B cell (primary cell): ENCODE data around the gene FZD1. TPM values are rescaled to one million over a fixed set of nuclear protein-coding genes. Genes with fewer than 3 reads are reported as not detected.

ENCODE experiments used
- ATAC-seq: fragments of 200-7000 bp; cut with Tn5 transposase; one replicate; pipeline ENCODE4 v1.10.0; 2021; ENCODE audit warnings: low read depth, mild to moderate bottlenecking, moderate number of reproducible peaks, moderate library complexity
- CTCF ChIA-PET: fragments of 350-600 bp; sonication (Branson Sonifier 250); formaldehyde crosslinking; loops from one replicate; lab custom pipeline; 2021; ENCODE audit warnings: antibody characterized with exemption, inconsistent platforms; lab: Charles Lee
- POLR2A ChIA-PET: fragments of 350-600 bp; sonication (Branson Sonifier 250); formaldehyde crosslinking; loops from one replicate; lab custom pipeline; 2021; ENCODE audit warnings: antibody characterized with exemption; lab: Charles Lee
- DNase-seq: peaks from one replicate; pipeline ENCODE4 v3.0.0; 2013
- H2AFZ ChIP-seq: 2 replicates; pipeline ENCODE4 v1.6.1; 2012; ENCODE audit warnings: mild to moderate bottlenecking, low read depth, low read length; ENCODE audit not compliant: insufficient read depth, poor library complexity, severe bottlenecking
- H3K27ac ChIP-seq, 2 donors: 1 replicate in 1 of 2; 2 replicates in 1 of 2; pipeline ENCODE4 v1.5.1; 2012 to 2013; ENCODE audit warnings: low read length in 2 of 2, mild to moderate bottlenecking in 2 of 2, moderate library complexity in 1 of 2
- H3K27me3 ChIP-seq, 4 experiments: fragments of 200-600 bp in 1 of 4; sonication (generic) in 1 of 4; replicated peaks in 1 of 4; 1 replicate in 2 of 4; 2 replicates in 2 of 4; pipeline versions ENCODE4 v1.6.1 to v1.7.0; 2013 to 2016; ENCODE audit warnings: low read length in 3 of 4, mild to moderate bottlenecking in 2 of 4, mixed read lengths in 1 of 4, moderate library complexity in 1 of 4; ENCODE audit not compliant: insufficient read depth in 4 of 4, control insufficient read depth in 3 of 4; ENCODE audit errors: control extremely low read depth in 1 of 4
- H3K36me3 ChIP-seq, 2 experiments: replicated peaks in 1 of 2; 1 replicate in 1 of 2; 2 replicates in 1 of 2; pipeline versions ENCODE4 v1.6.1 to v1.7.1; 2013; ENCODE audit warnings: low read length in 1 of 2; ENCODE audit not compliant: insufficient read depth in 2 of 2, control insufficient read depth in 1 of 2; ENCODE audit errors: control extremely low read depth in 1 of 2, extremely low read depth in 1 of 2
- H3K4me1 ChIP-seq, 2 donors: fragments of 200-600 bp in 1 of 2; sonication (generic) in 1 of 2; 1 replicate in 1 of 2; 2 replicates in 1 of 2; pipeline versions ENCODE4 v1.5.1 to v1.6.1; 2013 to 2017; ENCODE audit warnings: low read length in 2 of 2; ENCODE audit not compliant: control insufficient read depth in 2 of 2, insufficient read depth in 2 of 2
- H3K4me2 ChIP-seq: replicated peaks from 2 replicates; pipeline ENCODE3; 2012; ENCODE audit warnings: mild to moderate bottlenecking, low read depth, low read length; ENCODE audit not compliant: poor library complexity, severe bottlenecking
- H3K4me3 ChIP-seq, 5 experiments: fragments of 200-600 bp in 1 of 5; sonication (generic) in 1 of 5; 1 replicate in 3 of 5; 2 replicates in 2 of 5; pipeline versions ENCODE4 v1.5.1 to v1.7.0; 2011 to 2016; ENCODE audit warnings: low read length in 4 of 5, mild to moderate bottlenecking in 4 of 5, low read depth in 2 of 5, control low read depth in 1 of 5, moderate library complexity in 1 of 5; ENCODE audit not compliant: insufficient read depth in 1 of 5; ENCODE audit errors: control extremely low read depth in 1 of 5, extremely low read depth in 1 of 5
- H3K79me2 ChIP-seq: fragments of 200-600 bp; sonication (generic); one replicate; pipeline ENCODE4 v1.6.0; 2016; ENCODE audit warnings: low read length; ENCODE audit not compliant: control insufficient read depth, insufficient read depth
- H3K9ac ChIP-seq: fragments of 200-600 bp; sonication (generic); 2 replicates; pipeline ENCODE4 v1.6.1; 2017; ENCODE audit warnings: mild to moderate bottlenecking, low read length, moderate library complexity
- H3K9me3 ChIP-seq, 3 donors: one replicate each; pipeline versions ENCODE4 v1.6.1 to v1.7.1; 2013; ENCODE audit warnings: low read length in 2 of 3; ENCODE audit not compliant: control insufficient read depth in 2 of 3, insufficient read depth in 1 of 3; ENCODE audit errors: control extremely low read depth in 1 of 3
- H4K20me1 ChIP-seq: 2 replicates; pipeline ENCODE4 v1.6.0; 2012; ENCODE audit warnings: mild to moderate bottlenecking, low read length; ENCODE audit not compliant: insufficient read depth, control insufficient read depth, poor library complexity, severe bottlenecking
- H3K27ac Mint-ChIP-seq: one replicate; pipeline ENCODE4 v1.8.0; 2021; ENCODE audit warnings: mixed read lengths
- H3K27me3 Mint-ChIP-seq: one replicate; pipeline ENCODE4 v1.8.0; 2021; ENCODE audit warnings: mixed read lengths
- H3K4me1 Mint-ChIP-seq: one replicate; pipeline ENCODE4 v1.8.0; 2021; ENCODE audit warnings: mixed read lengths
- H3K4me3 Mint-ChIP-seq: one replicate; pipeline ENCODE4 v1.8.0; 2021; ENCODE audit warnings: mixed read lengths
- H3K9me3 Mint-ChIP-seq: one replicate; pipeline ENCODE4 v1.8.0; 2022; ENCODE audit warnings: mixed read lengths; ENCODE audit not compliant: insufficient read depth
- EZH2 ChIP-seq: IDR thresholded peaks from 2 replicates; pipeline ENCODE4 v1.6.1; 2012; ENCODE audit warnings: borderline replicate concordance, low read depth, mild to moderate bottlenecking, moderate library complexity, low read length; ENCODE audit not compliant: insufficient read depth, poor library complexity, severe bottlenecking
- WGBS: methylation state at CpG from one replicate; pipeline ENCODE4 v1.1.5; 2013; ENCODE audit warnings: missing lambda C conversion rate; ENCODE audit not compliant: insufficient coverage; 5-methylcytosine and 5-hydroxymethylcytosine counted together
- intact Hi-C: fragments of 100-400 bp; cut with micrococcal nuclease; formaldehyde crosslinking; loops from one replicate; pipeline ENCODE4 v1.10.0; 2022
- polyA plus RNA-seq: library from polyadenylated mRNA; depleted of rRNA; stranded (reverse); fragments of >200 nt; gene quantifications from 2 replicates; pipeline ENCODE4 v1.2.3, GENCODE V29; 2012
- total RNA-seq, 2 donors: library from RNA; stranded (reverse); fragments of 120-200 nt in 1 of 2; gene quantifications; 1 replicate in 1 of 2; 2 replicates in 1 of 2; pipeline versions ENCODE4 v1.2.3 to v1.2.4, GENCODE V29; 2013 to 2022
- TF ChIP-seq, protein P1 (sequence below): fragments of 200-600 bp; IDR thresholded peaks from one replicate; pipeline ENCODE4 v1.8.0; 2022; ENCODE audit warnings: antibody characterized with exemption, mild to moderate bottlenecking

Gene FZD1
- total and polyA plus RNA-seq, 2 donors (not counting 1 experiment from before 2014, with no cell fraction given) = 0.15 to 0.49 TPM

DNA sequence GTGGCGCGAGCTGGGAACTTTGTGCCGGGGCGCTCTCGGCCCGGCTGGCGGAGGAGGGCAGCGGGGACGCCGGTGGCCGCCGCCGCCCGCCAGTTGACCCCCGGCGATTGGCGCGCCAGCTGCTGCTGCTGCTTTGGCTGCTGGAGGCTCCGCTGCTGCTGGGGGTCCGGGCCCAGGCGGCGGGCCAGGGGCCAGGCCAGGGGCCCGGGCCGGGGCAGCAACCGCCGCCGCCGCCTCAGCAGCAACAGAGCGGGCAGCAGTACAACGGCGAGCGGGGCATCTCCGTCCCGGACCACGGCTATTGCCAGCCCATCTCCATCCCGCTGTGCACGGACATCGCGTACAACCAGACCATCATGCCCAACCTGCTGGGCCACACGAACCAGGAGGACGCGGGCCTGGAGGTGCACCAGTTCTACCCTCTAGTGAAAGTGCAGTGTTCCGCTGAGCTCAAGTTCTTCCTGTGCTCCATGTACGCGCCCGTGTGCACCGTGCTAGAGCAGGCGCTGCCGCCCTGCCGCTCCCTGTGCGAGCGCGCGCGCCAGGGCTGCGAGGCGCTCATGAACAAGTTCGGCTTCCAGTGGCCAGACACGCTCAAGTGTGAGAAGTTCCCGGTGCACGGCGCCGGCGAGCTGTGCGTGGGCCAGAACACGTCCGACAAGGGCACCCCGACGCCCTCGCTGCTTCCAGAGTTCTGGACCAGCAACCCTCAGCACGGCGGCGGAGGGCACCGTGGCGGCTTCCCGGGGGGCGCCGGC, 870 bp downstream of the FZD1 start:
- H3K27ac ChIP-seq = no peak overlapping the region
- peak overlapping the region; percentile 98 for H3K4me2 ChIP-seq
- CTCF ChIA-PET = interaction anchor here (0.6 kb wide), 1 partner anchor 177 kb away, joined by 3 read pairs; no protein-coding TSS in a partner anchor
- Mint-ChIP-seq H3K4me1 (peaks cover 24% of the 10 kb centered on the region), H3K9me3 (no peaks in the 10 kb centered on the region), H3K27ac (no peak overlapping the region), H3K4me3 (peak overlapping the region; percentile 94), H3K27me3 (peaks cover 47% of the 10 kb centered on the region)
- POLR2A ChIA-PET = no interaction called here
- H3K79me2 ChIP-seq = no peaks in the 10 kb centered on the region
- peak; percentile 46 for DNase-seq
- peak overlapping the region; percentile 72 for H3K9ac ChIP-seq
- no peaks in the 10 kb centered on the region for H3K36me3 ChIP-seq
- H3K9me3 ChIP-seq = peaks cover 0 to 14% (median 0%) of the 10 kb centered on the region in 3 donors
- H2AFZ ChIP-seq = peak overlapping the region; percentile 91
- H4K20me1 ChIP-seq = no peaks in the 10 kb centered on the region
- intact Hi-C loops = loop anchor here (10.0 kb wide), 1 partner anchor 180 kb away; no protein-coding TSS in a partner anchor
- peaks cover 0 to 45% (median 27%) of the 10 kb centered on the region in 4 experiments for H3K27me3 ChIP-seq
- peaks cover 24 to 25% of the 10 kb centered on the region in 2 donors for H3K4me1 ChIP-seq
- H3K4me3 ChIP-seq = peak overlapping the region; percentile 41 to 76 (median 57)
- TF ChIP-seq, protein P1, sequence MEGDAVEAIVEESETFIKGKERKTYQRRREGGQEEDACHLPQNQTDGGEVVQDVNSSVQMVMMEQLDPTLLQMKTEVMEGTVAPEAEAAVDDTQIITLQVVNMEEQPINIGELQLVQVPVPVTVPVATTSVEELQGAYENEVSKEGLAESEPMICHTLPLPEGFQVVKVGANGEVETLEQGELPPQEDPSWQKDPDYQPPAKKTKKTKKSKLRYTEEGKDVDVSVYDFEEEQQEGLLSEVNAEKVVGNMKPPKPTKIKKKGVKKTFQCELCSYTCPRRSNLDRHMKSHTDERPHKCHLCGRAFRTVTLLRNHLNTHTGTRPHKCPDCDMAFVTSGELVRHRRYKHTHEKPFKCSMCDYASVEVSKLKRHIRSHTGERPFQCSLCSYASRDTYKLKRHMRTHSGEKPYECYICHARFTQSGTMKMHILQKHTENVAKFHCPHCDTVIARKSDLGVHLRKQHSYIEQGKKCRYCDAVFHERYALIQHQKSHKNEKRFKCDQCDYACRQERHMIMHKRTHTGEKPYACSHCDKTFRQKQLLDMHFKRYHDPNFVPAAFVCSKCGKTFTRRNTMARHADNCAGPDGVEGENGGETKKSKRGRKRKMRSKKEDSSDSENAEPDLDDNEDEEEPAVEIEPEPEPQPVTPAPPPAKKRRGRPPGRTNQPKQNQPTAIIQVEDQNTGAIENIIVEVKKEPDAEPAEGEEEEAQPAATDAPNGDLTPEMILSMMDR = no peak
- TF ChIP-seq EZH2 = no peak
- WGBS = under 1% methylated on average over 78 of the region's 78 CpGs
- peak; percentile 42 for ATAC-seq

DNA sequence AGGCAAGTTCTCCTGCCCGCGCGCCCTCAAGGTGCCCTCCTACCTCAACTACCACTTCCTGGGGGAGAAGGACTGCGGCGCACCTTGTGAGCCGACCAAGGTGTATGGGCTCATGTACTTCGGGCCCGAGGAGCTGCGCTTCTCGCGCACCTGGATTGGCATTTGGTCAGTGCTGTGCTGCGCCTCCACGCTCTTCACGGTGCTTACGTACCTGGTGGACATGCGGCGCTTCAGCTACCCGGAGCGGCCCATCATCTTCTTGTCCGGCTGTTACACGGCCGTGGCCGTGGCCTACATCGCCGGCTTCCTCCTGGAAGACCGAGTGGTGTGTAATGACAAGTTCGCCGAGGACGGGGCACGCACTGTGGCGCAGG, 1.4 kb downstream of the FZD1 start:
- Mint-ChIP-seq H3K27ac (no peak overlapping the region), H3K4me1 (peaks cover 24% of the 10 kb centered on the region), H3K27me3 (peaks cover 47% of the 10 kb centered on the region), H3K9me3 (no peaks in the 10 kb centered on the region), H3K4me3 (peak overlapping the region; percentile 94)
- Histone ChIP-seq H3K4me2 (peak overlapping the region; percentile 98), H3K4me3 (peak overlapping the region in 4 of 5 experiments; percentile 33 to 76 (median 62)), H3K79me2 (no peaks in the 10 kb centered on the region), H3K27me3 (peaks cover 0 to 45% (median 27%) of the 10 kb centered on the region in 4 experiments), H4K20me1 (no peaks in the 10 kb centered on the region), H2AFZ (peak overlapping the region; percentile 91), H3K9me3 (peaks cover 0 to 14% (median 0%) of the 10 kb centered on the region in 3 donors), H3K36me3 (no peaks in the 10 kb centered on the region), H3K9ac (peak overlapping the region; percentile 72), H3K4me1 (peaks cover 24 to 25% of the 10 kb centered on the region in 2 donors), H3K27ac (no peak overlapping the region)
- CTCF ChIA-PET = interaction anchor here (0.6 kb wide), 1 partner anchor 177 kb away, joined by 3 read pairs; no protein-coding TSS in a partner anchor
- DNase-seq (no peak), ATAC-seq (no peak)
- POLR2A ChIA-PET = no interaction called here
- WGBS = 44% methylated on average over 31 of the region's 31 CpGs
- intact Hi-C loops = loop anchor here (10.0 kb wide), 1 partner anchor 181 kb away; no protein-coding TSS in a partner anchor
- TF ChIP-seq EZH2 = no peak
